HepG2 (cell line): ENCODE measurements around the gene RAPGEFL1. TPM values are rescaled to one million over a fixed set of nuclear protein-coding genes. Genes with fewer than 3 reads are reported as not detected.

Experiments
- ETV5 ChIP-seq: IDR thresholded peaks from 2 replicates; pipeline ENCODE4 v1.6.1; 2018; ENCODE audit warnings: missing biosample characterization, missing genetic modification reagents, inconsistent platforms, borderline replicate concordance
- FOXK1 ChIP-seq: sonication (generic); formaldehyde crosslinking; IDR thresholded peaks from 2 replicates; pipeline ENCODE4 v1.4.0; 2020; ENCODE audit warnings: low read depth, missing genetic modification reagents, borderline replicate concordance
- GABPB1 ChIP-seq: IDR thresholded peaks from 2 replicates; pipeline ENCODE4 v1.6.1; 2016; ENCODE audit warnings: mild to moderate bottlenecking, missing genetic modification reagents, moderate library complexity, missing compliant biosample characterization
- PAX8 ChIP-seq: sonication (generic); formaldehyde crosslinking; IDR thresholded peaks from 2 replicates; pipeline ENCODE4 v1.8.0; 2022; ENCODE audit warnings: mild to moderate bottlenecking, missing genetic modification reagents, borderline replicate concordance
- POGZ ChIP-seq: sonication (generic); formaldehyde crosslinking; IDR thresholded peaks from 2 replicates; pipeline ENCODE4 v1.4.0; 2020; ENCODE audit warnings: mild to moderate bottlenecking, missing genetic modification reagents
- POLR2AphosphoS2 ChIP-seq: IDR thresholded peaks from 2 replicates; pipeline ENCODE4 v1.6.1; 2011; ENCODE audit warnings: low read depth, low read length, improper control_type of control experiment
- REL ChIP-seq: sonication (generic); formaldehyde crosslinking; conservative IDR thresholded peaks from 2 replicates; pipeline ENCODE4 v1.8.0; 2022; ENCODE audit warnings: mild to moderate bottlenecking, missing genetic modification reagents, moderate library complexity
- REXO4 ChIP-seq: sonication (generic); formaldehyde crosslinking; IDR thresholded peaks from 2 replicates; pipeline ENCODE4 v1.8.0; 2022; ENCODE audit warnings: missing genetic modification reagents, mild to moderate bottlenecking, borderline replicate concordance
- SIN3A ChIP-seq: IDR thresholded peaks from 2 replicates; pipeline ENCODE4 v1.6.1; 2011; ENCODE audit warnings: low read depth, mild to moderate bottlenecking, control low read depth, low read length, borderline replicate concordance
- SP1 ChIP-seq, 2 experiments: fragments of 450-650 bp in 1 of 2; sonication (generic) in 1 of 2; formaldehyde crosslinking in 1 of 2; IDR thresholded peaks; 2 replicates each; pipeline versions ENCODE4 v1.4.0 to v1.6.1; 2016 to 2020; ENCODE audit warnings: missing genetic modification reagents in 1 of 2
- ZNF564 ChIP-seq: sonication (generic); formaldehyde crosslinking; IDR thresholded peaks from 2 replicates; pipeline ENCODE4 v1.8.1; 2023; ENCODE audit warnings: mild to moderate bottlenecking, missing genetic modification reagents
- ZNF605 ChIP-seq: sonication (generic); formaldehyde crosslinking; IDR thresholded peaks from 2 replicates; pipeline ENCODE4 v1.8.0; 2022; ENCODE audit warnings: mild to moderate bottlenecking, missing genetic modification reagents
- polyA plus RNA-seq, 8 experiments: library from polyadenylated mRNA; depleted of rRNA in 3 of 8; stranded (reverse) in 7 of 8; unstranded in 1 of 8; fragments of >200 nt; fragmentation: Illumina TruSeq in 4 of 8; extraction: Trizol in 4 of 8; gene quantifications; 2 replicates each; pipeline versions ENCODE4 v1.2.1 to v1.2.3, GENCODE V29; 2011 to 2016; ENCODE audit warnings: low read depth in 4 of 8, missing spikeins in 1 of 8, mixed read lengths in 1 of 8; ENCODE audit not compliant: insufficient read depth in 1 of 8
- total RNA-seq, 5 experiments: library from RNA; depleted of rRNA; stranded (reverse); fragments of >200 nt; fragmentation: Illumina TruSeq; extraction: Trizol; gene quantifications; 2 replicates each; pipeline ENCODE4 v1.2.3, GENCODE V29; 2016; ENCODE audit warnings: low read depth in 1 of 5
- TF ChIP-seq, protein P1 (sequence below): sonication (generic); formaldehyde crosslinking; IDR thresholded peaks from 2 replicates; pipeline ENCODE4 v1.4.0; 2020; ENCODE audit warnings: missing genetic modification reagents
- TF ChIP-seq, protein P2 (sequence below): sonication (generic); formaldehyde crosslinking; IDR thresholded peaks from 2 replicates; pipeline ENCODE4 v1.5.1; 2020; ENCODE audit warnings: mild to moderate bottlenecking, moderate library complexity, missing genetic modification reagents
- TF ChIP-seq, protein P3 (sequence below): sonication (generic); formaldehyde crosslinking; IDR thresholded peaks from 2 replicates; pipeline ENCODE4 v1.5.0; 2020; ENCODE audit warnings: mild to moderate bottlenecking, missing genetic modification reagents

RAPGEFL1 gene
- total and polyA plus RNA-seq, 2 of the 13 experiments (the other 11 are each of a cell fraction or from before 2014, with no cell fraction given): 4.5 to 7.8 TPM

DNA sequence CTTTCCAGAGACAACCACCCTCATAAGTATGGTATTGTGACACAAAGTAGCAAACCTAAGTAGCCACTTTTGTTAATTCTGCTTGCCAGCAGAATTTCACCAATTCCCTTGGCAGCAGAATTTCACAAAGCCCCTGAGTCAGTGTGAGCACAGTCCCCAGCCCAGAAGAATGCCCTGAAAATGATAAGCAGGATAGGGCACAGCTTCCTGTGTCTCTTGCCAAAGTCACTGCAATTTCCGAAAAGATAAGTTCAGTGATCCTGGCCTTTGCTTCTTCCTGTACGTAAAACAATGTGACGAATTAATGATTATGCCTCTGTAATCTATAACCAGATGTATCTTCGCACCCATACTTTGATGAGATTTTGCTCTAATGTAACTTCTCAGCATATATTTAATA is 25.9 kb downstream of the RAPGEFL1 start (continued):
- TF ChIP-seq, protein P1, sequence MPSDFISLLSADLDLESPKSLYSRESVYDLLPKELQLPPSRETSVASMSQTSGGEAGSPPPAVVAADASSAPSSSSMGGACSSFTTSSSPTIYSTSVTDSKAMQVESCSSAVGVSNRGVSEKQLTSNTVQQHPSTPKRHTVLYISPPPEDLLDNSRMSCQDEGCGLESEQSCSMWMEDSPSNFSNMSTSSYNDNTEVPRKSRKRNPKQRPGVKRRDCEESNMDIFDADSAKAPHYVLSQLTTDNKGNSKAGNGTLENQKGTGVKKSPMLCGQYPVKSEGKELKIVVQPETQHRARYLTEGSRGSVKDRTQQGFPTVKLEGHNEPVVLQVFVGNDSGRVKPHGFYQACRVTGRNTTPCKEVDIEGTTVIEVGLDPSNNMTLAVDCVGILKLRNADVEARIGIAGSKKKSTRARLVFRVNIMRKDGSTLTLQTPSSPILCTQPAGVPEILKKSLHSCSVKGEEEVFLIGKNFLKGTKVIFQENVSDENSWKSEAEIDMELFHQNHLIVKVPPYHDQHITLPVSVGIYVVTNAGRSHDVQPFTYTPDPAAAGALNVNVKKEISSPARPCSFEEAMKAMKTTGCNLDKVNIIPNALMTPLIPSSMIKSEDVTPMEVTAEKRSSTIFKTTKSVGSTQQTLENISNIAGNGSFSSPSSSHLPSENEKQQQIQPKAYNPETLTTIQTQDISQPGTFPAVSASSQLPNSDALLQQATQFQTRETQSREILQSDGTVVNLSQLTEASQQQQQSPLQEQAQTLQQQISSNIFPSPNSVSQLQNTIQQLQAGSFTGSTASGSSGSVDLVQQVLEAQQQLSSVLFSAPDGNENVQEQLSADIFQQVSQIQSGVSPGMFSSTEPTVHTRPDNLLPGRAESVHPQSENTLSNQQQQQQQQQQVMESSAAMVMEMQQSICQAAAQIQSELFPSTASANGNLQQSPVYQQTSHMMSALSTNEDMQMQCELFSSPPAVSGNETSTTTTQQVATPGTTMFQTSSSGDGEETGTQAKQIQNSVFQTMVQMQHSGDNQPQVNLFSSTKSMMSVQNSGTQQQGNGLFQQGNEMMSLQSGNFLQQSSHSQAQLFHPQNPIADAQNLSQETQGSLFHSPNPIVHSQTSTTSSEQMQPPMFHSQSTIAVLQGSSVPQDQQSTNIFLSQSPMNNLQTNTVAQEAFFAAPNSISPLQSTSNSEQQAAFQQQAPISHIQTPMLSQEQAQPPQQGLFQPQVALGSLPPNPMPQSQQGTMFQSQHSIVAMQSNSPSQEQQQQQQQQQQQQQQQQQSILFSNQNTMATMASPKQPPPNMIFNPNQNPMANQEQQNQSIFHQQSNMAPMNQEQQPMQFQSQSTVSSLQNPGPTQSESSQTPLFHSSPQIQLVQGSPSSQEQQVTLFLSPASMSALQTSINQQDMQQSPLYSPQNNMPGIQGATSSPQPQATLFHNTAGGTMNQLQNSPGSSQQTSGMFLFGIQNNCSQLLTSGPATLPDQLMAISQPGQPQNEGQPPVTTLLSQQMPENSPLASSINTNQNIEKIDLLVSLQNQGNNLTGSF: no peak
- TF ChIP-seq FOXK1 (no peak), ZNF564 (CRISPR knock-in tag) (no peak), GABPB1 (no peak), REL (no peak), REXO4 (no peak), ZNF605 (no peak), POLR2AphosphoS2 (no peak), PAX8 (CRISPR knock-in tag) (no peak), ETV5 (CRISPR knock-in tag) (peak; percentile 52; the same call in 1 of the 2 replicates), SIN3A (no peak), POGZ (CRISPR knock-in tag) (no peak), SP1 (IDR thresholded peaks at IDR 0.05) (no peak), SP1 (CRISPR knock-in tag; IDR thresholded peaks at IDR 0.05) (no peak)
- TF ChIP-seq, protein P2, sequence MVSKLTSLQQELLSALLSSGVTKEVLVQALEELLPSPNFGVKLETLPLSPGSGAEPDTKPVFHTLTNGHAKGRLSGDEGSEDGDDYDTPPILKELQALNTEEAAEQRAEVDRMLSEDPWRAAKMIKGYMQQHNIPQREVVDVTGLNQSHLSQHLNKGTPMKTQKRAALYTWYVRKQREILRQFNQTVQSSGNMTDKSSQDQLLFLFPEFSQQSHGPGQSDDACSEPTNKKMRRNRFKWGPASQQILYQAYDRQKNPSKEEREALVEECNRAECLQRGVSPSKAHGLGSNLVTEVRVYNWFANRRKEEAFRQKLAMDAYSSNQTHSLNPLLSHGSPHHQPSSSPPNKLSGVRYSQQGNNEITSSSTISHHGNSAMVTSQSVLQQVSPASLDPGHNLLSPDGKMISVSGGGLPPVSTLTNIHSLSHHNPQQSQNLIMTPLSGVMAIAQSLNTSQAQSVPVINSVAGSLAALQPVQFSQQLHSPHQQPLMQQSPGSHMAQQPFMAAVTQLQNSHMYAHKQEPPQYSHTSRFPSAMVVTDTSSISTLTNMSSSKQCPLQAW (CRISPR knock-in tag): 0 out of 2 replicates have a peak, but pooled peaks have one; percentile 24
- TF ChIP-seq, protein P3, sequence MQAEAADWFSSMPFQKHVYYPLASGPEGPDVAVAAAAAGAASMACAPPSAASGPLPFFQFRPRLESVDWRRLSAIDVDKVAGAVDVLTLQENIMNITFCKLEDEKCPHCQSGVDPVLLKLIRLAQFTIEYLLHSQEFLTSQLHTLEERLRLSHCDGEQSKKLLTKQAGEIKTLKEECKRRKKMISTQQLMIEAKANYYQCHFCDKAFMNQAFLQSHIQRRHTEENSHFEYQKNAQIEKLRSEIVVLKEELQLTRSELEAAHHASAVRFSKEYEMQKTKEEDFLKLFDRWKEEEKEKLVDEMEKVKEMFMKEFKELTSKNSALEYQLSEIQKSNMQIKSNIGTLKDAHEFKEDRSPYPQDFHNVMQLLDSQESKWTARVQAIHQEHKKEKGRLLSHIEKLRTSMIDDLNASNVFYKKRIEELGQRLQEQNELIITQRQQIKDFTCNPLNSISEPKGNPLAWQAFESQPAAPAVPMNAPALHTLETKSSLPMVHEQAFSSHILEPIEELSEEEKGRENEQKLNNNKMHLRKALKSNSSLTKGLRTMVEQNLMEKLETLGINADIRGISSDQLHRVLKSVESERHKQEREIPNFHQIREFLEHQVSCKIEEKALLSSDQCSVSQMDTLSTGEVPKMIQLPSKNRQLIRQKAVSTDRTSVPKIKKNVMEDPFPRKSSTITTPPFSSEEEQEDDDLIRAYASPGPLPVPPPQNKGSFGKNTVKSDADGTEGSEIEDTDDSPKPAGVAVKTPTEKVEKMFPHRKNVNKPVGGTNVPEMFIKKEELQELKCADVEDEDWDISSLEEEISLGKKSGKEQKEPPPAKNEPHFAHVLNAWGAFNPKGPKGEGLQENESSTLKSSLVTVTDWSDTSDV: no peak
